ENCODE measurements around the gene HSD17B13.
"Not testable (repeated sequence)": the region's sequence is repeated elsewhere in the genome, so short reads cannot be mapped to it uniquely, and the experiment has no call there.

Gene HSD17B13

DNA sequence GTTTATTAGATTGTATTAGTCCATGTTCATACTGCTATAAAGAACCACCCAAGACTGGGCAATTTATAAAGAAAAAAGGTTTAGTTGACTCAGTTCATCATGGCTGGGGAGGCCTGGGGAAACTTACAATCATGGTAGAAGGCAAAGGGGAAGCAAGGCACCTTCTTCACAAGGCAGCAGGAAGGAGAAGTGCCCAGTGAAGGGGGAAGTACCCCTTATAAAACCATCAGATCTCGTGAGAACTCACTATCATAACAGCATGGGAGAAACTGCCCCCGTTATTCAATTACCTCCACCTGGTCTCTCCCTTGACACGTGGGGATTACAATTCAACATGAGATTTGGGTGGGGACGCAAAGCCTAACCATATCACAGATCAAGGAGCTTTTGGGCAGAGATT, 8.1 kb upstream of the HSD17B13 start:
- in situ Hi-C loops (cut with HindIII; ENCODE audit: low pct_ligation_motif_present, low sequenced_read_pairs), result no loop called here
- no peak for DNase-seq
- Histone ChIP-seq H3K27ac (no peak overlapping the region), H3K4me3 (ENCODE audit: low read depth, low read length) (no peak overlapping the region), H3K27me3 (replicated peaks) (no peaks in the 10 kb centered on the region), H3K36me3 (replicated peaks) (no peaks in the 10 kb centered on the region)
- TF ChIP-seq, protein P1, sequence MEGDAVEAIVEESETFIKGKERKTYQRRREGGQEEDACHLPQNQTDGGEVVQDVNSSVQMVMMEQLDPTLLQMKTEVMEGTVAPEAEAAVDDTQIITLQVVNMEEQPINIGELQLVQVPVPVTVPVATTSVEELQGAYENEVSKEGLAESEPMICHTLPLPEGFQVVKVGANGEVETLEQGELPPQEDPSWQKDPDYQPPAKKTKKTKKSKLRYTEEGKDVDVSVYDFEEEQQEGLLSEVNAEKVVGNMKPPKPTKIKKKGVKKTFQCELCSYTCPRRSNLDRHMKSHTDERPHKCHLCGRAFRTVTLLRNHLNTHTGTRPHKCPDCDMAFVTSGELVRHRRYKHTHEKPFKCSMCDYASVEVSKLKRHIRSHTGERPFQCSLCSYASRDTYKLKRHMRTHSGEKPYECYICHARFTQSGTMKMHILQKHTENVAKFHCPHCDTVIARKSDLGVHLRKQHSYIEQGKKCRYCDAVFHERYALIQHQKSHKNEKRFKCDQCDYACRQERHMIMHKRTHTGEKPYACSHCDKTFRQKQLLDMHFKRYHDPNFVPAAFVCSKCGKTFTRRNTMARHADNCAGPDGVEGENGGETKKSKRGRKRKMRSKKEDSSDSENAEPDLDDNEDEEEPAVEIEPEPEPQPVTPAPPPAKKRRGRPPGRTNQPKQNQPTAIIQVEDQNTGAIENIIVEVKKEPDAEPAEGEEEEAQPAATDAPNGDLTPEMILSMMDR (IDR thresholded peaks at IDR 0.05; ENCODE audit: low read depth, low read length, missing control alignments), result no peak

DNA sequence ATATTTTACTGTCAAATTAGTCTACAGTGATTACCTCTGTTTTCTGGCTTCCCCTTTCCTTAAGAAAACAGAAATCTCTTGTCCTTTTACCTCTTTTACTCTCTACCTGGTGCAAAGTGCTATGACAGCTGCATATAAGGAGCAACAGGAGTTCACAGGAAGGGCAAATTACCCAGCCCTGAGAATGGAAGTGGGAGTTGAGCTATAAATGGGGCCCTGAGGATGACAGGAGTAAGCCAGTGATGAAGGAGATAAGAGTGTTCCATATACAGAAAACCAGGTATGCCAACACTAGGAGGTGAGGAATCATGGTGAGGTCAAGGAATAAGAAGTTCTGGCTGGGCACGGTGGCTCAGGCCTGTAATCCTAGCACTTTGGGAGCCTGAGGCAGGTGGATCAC, 4.5 kb upstream of the HSD17B13 start:
- TF ChIP-seq, protein P1 (IDR thresholded peaks at IDR 0.05; ENCODE audit: low read depth, low read length, missing control alignments), result no peak
- in situ Hi-C loops (cut with HindIII; ENCODE audit: low pct_ligation_motif_present, low sequenced_read_pairs), result no loop called here
- Histone ChIP-seq H3K27me3 (replicated peaks) (no peaks in the 10 kb centered on the region), H3K27ac (no peak overlapping the region), H3K4me3 (ENCODE audit: low read depth, low read length) (no peak overlapping the region), H3K36me3 (replicated peaks) (no peaks in the 10 kb centered on the region)
- DNase-seq, result no peak

DNA sequence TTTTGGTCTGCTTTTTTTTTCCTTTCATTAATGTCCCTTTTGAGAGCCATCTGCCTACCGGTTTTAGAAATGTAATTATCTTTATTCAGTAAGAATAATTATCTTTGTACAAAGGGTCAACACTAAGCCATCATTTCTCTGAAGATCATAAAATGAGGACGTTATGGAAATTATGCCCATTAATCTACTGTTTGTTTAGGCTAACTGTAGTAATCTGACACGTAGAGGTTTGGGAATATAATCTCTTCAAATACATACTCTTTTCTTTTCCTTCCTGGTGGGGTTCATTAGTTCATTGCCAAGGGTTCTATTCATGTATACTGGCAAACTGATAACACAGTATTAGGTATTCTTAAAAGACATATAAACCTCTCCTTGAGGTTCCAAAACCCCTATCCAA, 3.8 kb upstream of the HSD17B13 start:
- H3K27ac ChIP-seq, result no peak overlapping the region
- DNase-seq, result no peak
- H3K27me3 ChIP-seq (replicated peaks), result no peaks in the 10 kb centered on the region
- TF ChIP-seq, protein P1 (IDR thresholded peaks at IDR 0.05; ENCODE audit: low read depth, low read length, missing control alignments), result no peak
- H3K4me3 ChIP-seq (ENCODE audit: low read depth, low read length), result no peak overlapping the region
- in situ Hi-C loops (cut with HindIII; ENCODE audit: low pct_ligation_motif_present, low sequenced_read_pairs), result no loop called here
- no peaks in the 10 kb centered on the region for H3K36me3 ChIP-seq (replicated peaks)

DNA sequence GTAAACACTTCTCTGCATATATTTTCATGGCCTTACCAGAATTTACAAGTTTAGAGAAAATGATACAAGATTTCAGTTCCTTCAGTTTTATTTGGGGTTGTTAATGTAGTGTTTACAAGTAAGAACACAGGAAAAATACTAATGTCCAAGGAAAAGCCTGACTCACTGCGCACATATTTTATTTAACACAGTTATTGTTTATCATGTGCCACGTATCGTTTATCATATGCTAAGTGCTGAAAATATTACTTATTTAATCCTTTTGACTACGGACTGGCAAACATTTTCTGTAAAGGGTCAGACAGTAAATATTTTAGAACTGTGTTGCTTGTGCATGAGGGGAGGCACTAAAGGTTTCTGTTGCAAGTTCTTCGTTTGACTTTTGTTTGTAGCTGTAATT, 794 bp downstream of the HSD17B13 start:
- DNase-seq, result no peak
- TF ChIP-seq, protein P1 (IDR thresholded peaks at IDR 0.05; ENCODE audit: low read depth, low read length, missing control alignments), result no peak
- Histone ChIP-seq H3K27me3 (replicated peaks) (no peaks in the 10 kb centered on the region), H3K27ac (no peak overlapping the region), H3K4me3 (ENCODE audit: low read depth, low read length) (no peak overlapping the region), H3K36me3 (replicated peaks) (no peaks in the 10 kb centered on the region)
- in situ Hi-C loops (cut with HindIII; ENCODE audit: low pct_ligation_motif_present, low sequenced_read_pairs), result no loop called here

GRCh38 chr4:87317527-87317926, 5.2 kb downstream of the HSD17B13 start:
- no peak overlapping the region for H3K4me3 ChIP-seq (ENCODE audit: low read depth, low read length)
- H3K27ac ChIP-seq, result no peak overlapping the region
- no peak for DNase-seq
- H3K36me3 ChIP-seq (replicated peaks), result no peaks in the 10 kb centered on the region
- no peaks in the 10 kb centered on the region for H3K27me3 ChIP-seq (replicated peaks)
- TF ChIP-seq, protein P1 (IDR thresholded peaks at IDR 0.05; ENCODE audit: low read depth, low read length, missing control alignments), result no peak
- in situ Hi-C loops (cut with HindIII; ENCODE audit: low pct_ligation_motif_present, low sequenced_read_pairs), result no loop called here

- no peak for DNase-seq
- TF ChIP-seq, protein P1 (IDR thresholded peaks at IDR 0.05; ENCODE audit: low read depth, low read length, missing control alignments), result no peak
- Histone ChIP-seq H3K27ac (no peak overlapping the region), H3K4me3 (ENCODE audit: low read depth, low read length) (no peak overlapping the region), H3K27me3 (replicated peaks) (no peaks in the 10 kb centered on the region), H3K36me3 (replicated peaks) (no peaks in the 10 kb centered on the region)
- in situ Hi-C loops (cut with HindIII; ENCODE audit: low pct_ligation_motif_present, low sequenced_read_pairs), result no loop called here
These were observed 5.7 kb downstream of the HSD17B13 start for GRCh38 chr4:87316961-87317360.

DNA sequence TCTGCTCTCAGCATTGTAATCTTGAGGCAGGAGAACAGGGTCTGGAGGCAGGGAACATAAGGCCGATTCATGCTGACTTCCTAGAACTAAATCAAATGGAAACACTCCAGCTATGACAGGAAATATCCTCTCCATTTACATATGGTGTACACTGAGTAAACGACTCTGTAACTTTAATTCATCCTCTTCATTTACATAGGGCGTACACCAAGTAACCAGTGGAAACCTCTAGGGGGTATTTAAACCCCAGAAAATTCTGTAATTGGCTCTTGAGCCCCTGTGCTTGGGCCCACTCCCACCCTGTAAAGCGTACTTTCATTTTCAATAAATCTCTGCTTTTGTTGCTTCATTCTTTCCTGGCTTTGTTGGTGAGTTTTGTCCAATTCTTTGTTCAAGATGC, 7.7 kb downstream of the HSD17B13 start:
- H3K4me3 ChIP-seq (ENCODE audit: low read depth, low read length); H3K27ac ChIP-seq; H3K36me3 ChIP-seq (replicated peaks); in situ Hi-C loops (cut with HindIII; ENCODE audit: low pct_ligation_motif_present, low sequenced_read_pairs); DNase-seq; H3K27me3 ChIP-seq (replicated peaks): not testable (repeated sequence)
